Measurements from ENCODE around the gene GRM4.

GRCh38 chr6:34095741-34096140 lies 50.1 kb downstream of the GRM4 start:
- TF ChIP-seq YY1 (IDR thresholded peaks at IDR 0.05; ENCODE audit: insufficient read depth, insufficient read length) (no peak), ZNF274 (IDR thresholded peaks at IDR 0.05; ENCODE audit: low read depth, low read length) (no peak), SUZ12 (IDR thresholded peaks at IDR 0.05; ENCODE audit: extremely low read depth, insufficient read depth, insufficient read length) (no peak)
